HuH-7.5 (cell line): ENCODE data around the gene USP13.

Source experiments
- DNase-seq: peaks from one replicate; pipeline ENCODE4 v3.0.0; 2011; ENCODE audit warnings: low spot score

Gene USP13

GRCh38 chr3:179796421-179796820, 143.6 kb downstream of the USP13 start:
- DNase-seq, result no peak

GRCh38 chr3:179797192-179797591, 144.4 kb downstream of the USP13 start:
- DNase-seq, result no peak

GRCh38 chr3:179801263-179801662, 148.4 kb downstream of the USP13 start:
- no peak for DNase-seq

- DNase-seq, result no peak
Measured at GRCh38 chr3:179801856-179802255, 149.0 kb downstream of the USP13 start.

GRCh38 chr3:179806177-179806576, 153.3 kb downstream of the USP13 start:
- no peak for DNase-seq

- DNase-seq, result no peak
Measured at GRCh38 chr3:179807588-179807987, 154.7 kb downstream of the USP13 start.

GRCh38 chr3:179809639-179810038, 156.8 kb downstream of the USP13 start:
- DNase-seq, result no peak

- DNase-seq, result peak; percentile 37
Measured at GRCh38 chr3:179811321-179812095, 158.7 kb downstream of the USP13 start.

GRCh38 chr3:179812096-179812382, 159.2 kb downstream of the USP13 start:
- DNase-seq, result no peak

GRCh38 chr3:179819379-179819778, 166.5 kb downstream of the USP13 start:
- DNase-seq, result no peak

GRCh38 chr3:179822296-179822695, 169.5 kb downstream of the USP13 start:
- DNase-seq, result no peak

GRCh38 chr3:179825527-179826246, 172.8 kb downstream of the USP13 start:
- DNase-seq, result no peak

- DNase-seq, result no peak
Measured at GRCh38 chr3:179826247-179826637, 173.4 kb downstream of the USP13 start.

- no peak for DNase-seq
Measured at GRCh38 chr3:179828738-179829137, 175.9 kb downstream of the USP13 start.

- no peak for DNase-seq
Measured at GRCh38 chr3:179829401-179829800, 176.6 kb downstream of the USP13 start.

- no peak for DNase-seq
Measured at GRCh38 chr3:179832333-179832854, 179.6 kb downstream of the USP13 start.

GRCh38 chr3:179833294-179833693, 180.5 kb downstream of the USP13 start:
- no peak for DNase-seq

GRCh38 chr3:179837374-179837773, 184.5 kb downstream of the USP13 start:
- no peak for DNase-seq
